Right ventricle myocardium superior (tissue), 1 donor: ENCODE results near the gene GLTPD2. TPM values are rescaled to one million over a fixed set of nuclear protein-coding genes. Genes with fewer than 3 reads are reported as not detected.

Source experiments
- ATAC-seq: fragments of 200-7000 bp; cut with Tn5 transposase; one replicate; pipeline ENCODE4 v1.9.1; 2020; ENCODE audit warnings: mild to moderate bottlenecking; ENCODE audit not compliant: poor library complexity
- DNase-seq: peaks from one replicate; pipeline ENCODE4 v3.0.0-alpha.2; 2020
- intact Hi-C: fragments of 100-400 bp; cut with DNase I; formaldehyde crosslinking; loops from one replicate; pipeline ENCODE4 v1.11.2; 2022
- total RNA-seq: library from RNA; stranded (reverse); fragmentation: NEBNext Ultra II Directional; extraction: Animal tissue kit (Norgen Biotek cat#: 25700); gene quantifications from one replicate; pipeline ENCODE4 v1.2.1, GENCODE V29; 2021
- donor health status: DM: no; HTN: yes; CAD: no; lungs with severe emphysema.

GLTPD2 gene
- total RNA-seq, 1 donor from 2014 or later: not detected

DNA sequence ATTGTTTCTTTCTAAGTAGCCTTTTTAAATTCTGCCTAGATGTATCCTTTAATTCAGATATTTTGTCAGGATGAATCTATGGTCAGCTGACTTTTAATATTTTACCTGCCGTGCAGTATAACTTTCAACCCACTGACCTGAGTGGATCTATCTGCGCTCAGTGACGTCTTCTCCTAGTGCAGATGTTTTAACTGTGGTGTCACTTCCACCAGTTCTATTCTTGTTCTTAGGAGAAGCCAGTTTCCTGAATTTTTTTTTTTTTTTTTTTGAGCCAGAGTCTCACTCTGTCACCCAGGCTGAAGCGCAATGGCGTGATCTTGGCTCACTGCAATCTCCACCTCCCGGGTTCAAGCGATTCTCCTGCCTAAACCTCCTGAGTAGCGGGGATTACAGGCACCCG lies 22.0 kb upstream of the GLTPD2 start:
- intact Hi-C loops: no loop called here
- ATAC-seq: peak; percentile 50
- no peak for DNase-seq

DNA sequence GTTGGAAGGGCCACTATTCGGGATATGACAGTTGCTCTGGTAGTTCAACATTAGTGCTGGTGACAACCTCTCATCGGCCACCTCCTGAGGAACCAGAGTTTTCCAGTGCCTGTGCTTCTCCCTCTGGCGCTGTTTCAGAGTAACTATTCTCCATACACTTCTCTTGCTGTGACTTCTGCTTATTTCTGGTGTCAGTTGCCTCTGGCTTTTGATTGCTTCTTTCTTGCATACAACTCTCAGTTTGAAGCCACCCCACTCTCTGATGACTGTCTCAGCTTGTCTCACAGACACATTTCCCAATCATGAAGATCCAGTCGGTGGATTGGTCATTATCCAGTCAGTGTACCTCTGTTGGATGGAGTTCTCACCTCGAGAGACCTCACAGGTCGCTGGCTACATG lies 20.5 kb upstream of the GLTPD2 start:
- ATAC-seq (no peak), DNase-seq (no peak)
- intact Hi-C loops: no loop called here

DNA sequence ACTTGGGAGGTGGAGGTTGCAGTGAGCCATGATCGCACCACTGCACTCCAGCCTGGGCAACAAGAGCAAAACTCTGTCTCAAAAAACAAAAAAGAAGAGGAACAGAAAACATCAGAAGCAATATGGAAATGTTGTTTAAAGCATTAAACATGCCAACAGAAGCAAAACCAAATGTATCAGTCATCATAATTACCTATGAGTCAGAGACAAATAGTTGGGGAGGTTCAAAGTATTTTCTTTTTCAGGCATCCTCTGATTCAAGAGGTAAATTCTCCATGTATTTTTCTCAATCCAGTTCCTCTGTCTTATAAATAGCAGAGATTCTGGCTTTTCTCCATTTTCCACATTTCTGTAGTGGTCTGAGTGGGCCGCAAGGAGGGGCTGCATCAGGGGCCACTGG lies 19.1 kb upstream of the GLTPD2 start:
- DNase-seq (no peak), ATAC-seq (no peak)
- intact Hi-C loops: no loop called here

DNA sequence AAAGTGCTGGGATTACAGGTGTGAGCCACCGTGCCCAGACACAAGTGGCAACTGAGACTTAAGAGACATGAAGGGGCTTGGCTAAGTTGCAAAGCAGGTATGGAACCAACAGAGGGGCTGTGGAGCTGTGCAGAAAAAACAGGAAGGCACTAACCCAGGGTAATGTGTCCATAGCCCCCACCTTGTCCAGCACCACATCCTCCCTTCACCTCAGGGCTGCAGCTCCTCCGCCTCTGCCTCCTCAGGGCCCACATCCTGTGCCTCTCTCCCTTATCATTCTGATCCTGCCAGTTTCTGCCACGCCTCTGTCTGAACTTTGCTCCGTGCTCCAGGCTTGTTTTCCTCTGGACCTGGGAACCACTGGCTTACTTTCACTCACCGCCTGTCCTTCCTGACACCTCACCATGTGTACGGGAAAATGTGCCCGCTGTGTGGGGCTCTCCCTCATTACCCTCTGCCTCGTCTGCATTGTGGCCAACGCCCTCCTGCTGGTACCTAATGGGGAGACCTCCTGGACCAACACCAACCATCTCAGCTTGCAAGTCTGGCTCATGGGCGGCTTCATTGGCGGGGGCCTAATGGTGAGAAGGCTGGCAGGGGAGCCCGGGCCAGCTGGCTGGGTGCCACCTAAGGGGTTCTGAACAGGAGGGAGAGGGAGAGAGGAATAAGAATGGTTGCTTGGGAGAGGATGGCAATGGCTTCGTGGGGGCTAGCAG lies 17.1 kb upstream of the GLTPD2 start, which contains the start of gene TM4SF5:
Gene TM4SF5, plus strand, starts transcription at position 368 of the 716 bp plus-strand sequence. Its CDS starts 37 bp downstream, at position 405.
- peak; percentile 27 for ATAC-seq
- DNase-seq: no peak
- intact Hi-C loops: no loop called here

DNA sequence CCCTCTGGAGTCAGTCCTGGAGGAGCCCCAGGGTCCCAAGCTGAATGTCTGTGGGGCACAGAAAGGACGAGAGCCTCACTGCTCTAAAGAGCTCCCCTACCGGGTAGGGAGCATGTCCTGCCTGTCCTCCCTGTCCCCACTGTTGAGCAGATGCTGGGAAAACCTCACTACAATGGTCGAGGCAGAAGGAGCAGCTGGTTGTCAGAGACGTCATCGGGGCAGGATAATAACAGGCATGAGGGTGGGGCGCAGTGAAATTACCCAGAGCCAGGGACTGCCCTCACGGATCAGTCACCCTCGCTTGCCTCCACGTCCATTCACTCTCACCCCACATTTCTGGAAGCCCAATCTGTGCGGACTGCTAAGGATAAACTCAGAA lies 16.5 kb upstream of the GLTPD2 start:
- intact Hi-C loops: no loop called here
- no peak for DNase-seq
- no peak for ATAC-seq

DNA sequence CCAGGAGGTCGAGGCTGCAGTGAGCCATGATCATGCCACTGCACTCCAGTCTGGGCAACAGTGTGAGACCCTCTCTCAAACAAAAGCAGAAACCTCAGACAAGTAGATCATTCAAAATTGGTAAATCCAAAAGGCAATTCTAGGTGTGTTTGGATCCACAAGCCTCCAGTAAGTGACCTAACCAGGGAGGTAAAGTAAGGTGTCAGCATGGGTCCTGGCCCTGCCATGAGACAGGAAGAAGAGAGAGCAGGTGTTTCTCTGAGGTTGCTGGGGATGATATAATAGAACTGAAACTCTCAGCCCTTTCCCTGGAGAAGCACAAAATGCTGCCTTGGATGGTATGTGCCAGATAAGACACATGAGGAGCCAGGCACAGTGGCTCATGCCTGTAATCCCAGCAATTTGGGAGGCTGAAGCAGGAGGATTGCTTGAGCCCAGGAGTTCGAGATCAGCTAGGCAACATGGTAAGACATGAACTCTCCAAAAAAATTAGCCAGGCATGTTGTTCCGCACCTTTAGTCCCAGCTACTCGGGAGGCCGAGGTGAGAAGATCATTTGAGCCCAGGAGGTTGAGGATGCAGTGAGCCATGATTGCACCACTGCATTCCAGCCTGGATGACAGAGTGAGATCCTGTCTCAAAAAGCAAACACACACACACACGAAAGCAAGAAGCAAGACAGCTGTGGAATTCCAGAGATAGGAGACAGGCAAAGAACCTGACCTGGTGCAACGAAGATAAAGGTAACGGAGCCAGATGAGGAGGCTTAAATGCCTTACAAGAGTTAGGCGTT lies 10.6 kb upstream of the GLTPD2 start:
- intact Hi-C loops: no loop called here
- ATAC-seq: no peak

DNA sequence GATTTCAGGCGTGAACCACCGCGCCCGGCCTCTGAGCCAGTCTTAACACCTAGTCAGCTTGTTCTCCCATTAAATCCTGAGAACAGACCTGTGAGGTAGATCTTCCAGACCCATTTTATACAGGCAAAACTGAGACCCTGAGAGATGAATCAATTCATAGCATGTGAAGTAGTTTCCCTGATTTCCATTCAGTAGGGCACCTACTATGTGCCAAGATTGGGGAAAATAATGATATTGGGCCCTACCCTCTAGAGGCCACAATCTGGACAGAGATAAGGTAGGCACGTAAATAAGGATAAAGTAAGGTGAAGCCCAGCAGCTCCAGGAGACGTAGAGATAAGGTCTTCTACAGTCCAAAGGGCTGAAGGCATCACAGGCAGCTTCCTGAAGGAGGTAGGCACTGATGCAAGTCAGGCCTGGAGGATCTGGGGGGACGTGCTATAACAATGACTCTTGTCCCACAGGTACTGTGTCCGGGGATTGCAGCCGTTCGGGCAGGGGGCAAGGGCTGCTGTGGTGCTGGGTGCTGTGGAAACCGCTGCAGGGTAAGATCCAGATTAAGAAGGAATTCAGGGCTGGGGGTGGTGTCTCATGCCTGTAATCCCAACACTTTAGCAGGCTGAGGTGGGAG lies 8.3 kb upstream of the GLTPD2 start:
- intact Hi-C loops: loop anchor here (10.0 kb wide), 1 partner anchor 46 kb away; the partner anchor contains the start of genes CXCL16, MED11 and ZMYND15
- ATAC-seq: no peak
- DNase-seq: no peak

More for the DNA sequence above, 10.6 kb upstream of the GLTPD2 start:
- DNase-seq: no peak

DNA sequence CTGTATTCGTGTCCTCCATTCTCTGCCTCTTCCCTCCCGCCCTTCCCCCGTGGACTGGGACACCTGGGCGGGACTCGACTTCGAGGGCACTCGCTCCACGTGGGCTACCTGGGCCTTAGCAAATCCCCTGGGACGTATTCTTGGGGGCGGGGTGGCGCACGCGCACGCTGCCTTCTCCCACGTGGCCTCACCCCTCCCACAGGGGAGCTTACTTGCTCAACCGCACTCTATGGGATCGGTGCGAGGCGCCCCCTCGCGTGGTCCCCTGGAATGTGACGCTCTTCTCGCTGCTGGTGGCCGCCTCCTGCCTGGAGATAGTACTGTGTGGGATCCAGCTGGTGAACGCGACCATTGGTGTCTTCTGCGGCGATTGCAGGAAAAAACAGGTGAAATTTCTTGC lies 6.1 kb upstream of the GLTPD2 start:
- intact Hi-C loops: loop anchor here (10.0 kb wide), 1 partner anchor 48 kb away; the partner anchor contains the start of genes CXCL16, MED11 and ZMYND15
- ATAC-seq (no peak), DNase-seq (peak; percentile 57)

DNA sequence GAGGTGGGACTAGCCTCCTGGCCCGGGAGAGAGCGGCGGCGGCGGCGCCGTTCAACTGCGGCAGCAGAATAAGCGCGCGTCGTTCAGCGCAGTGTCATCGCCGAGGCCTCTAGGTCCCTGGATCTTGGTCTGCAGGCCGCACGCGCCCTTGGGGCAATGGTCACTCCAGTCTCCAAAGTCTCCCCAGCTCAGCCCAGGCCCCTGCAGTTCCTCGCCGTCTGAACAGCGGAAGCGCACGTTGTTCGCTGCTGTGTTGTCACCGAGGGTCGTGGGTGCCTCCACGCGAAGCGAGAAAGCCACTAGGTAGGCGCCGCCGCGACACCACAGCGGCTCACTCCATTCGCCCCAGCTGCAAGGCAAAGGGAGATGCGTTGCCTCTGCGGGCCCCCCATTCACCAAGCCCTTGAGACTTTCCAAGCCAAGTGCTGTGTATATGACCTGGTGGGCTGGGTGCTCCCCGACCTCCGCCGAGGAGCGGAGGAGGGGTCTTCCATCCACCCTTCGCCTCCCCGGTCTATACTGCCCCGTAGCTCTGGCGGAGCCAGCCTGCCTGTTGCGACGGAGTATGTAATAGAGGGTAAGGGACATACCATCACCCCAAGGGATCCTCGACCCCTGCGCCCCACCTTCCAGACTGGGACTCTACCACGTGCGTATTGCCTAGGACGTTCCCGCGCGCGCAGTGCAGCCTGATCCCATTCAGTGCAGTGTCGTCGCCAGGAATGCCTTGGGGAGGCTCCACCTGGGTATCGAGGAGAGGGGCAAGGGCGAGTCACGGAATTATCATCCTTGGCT lies 3.3 kb upstream of the GLTPD2 start:
- intact Hi-C loops: loop anchor here (2.0 to 10.0 kb wide), 2 partner anchors 51 to 103 kb away; partner anchors contain the start of genes CXCL16, MED11 and ZMYND15

DNA sequence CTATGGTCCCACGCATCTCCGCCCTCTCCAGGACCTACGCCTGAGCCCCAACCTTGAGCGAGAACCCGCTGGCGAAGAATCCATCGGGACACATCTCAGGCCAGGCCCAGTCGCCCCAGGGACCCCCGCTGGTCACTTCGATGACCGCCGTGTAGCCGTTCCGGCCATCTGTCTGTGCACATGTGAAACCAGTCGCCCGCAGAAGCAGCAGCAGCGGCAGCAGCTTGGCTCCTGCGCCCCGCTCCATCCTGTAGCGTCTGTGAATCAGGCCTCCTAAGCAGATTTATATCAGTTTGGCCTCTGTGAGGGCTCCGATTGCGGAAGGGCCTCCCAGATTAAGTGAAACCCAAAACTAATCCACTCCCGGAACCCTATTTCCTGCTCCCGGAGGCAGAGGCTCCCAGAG lies 2.7 kb upstream of the GLTPD2 start, which contains the start of gene VMO1:
Gene VMO1, minus strand, starts transcription at position 259 of the 406 bp plus-strand sequence. Its CDS starts 12 bp downstream, at position 247.
- DNase-seq (no peak), ATAC-seq (no peak)
- intact Hi-C loops: loop anchor here (2.0 to 10.0 kb wide), 2 partner anchors 51 to 103 kb away; partner anchors contain the start of genes CXCL16, MED11 and ZMYND15

More for the DNA sequence above, 3.3 kb upstream of the GLTPD2 start:
- no peak for DNase-seq
- ATAC-seq: no peak

DNA sequence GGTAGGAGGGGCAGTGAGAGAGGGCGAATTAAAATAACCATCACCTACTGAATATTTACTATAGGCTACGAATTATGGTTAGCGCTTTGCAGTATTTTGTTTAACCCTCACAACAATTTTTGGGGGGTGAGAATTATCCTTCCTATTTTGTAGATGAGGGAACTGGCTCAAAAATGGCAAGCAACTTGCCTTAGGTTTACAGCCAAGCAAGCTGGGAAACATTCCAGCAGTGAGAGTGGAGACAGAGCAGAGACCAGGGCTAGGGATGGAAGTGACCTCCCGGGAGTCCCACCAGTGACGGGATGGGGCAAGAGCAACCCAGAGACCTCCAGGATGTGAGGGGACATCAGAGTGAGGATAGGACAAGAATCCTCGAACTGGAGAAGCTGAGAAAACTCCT lies 2.2 kb upstream of the GLTPD2 start:
- intact Hi-C loops: loop anchor here (2.0 to 10.0 kb wide), 2 partner anchors 52 to 102 kb away; partner anchors contain the start of genes CXCL16, MED11 and ZMYND15
- no peak for ATAC-seq
- DNase-seq: no peak

DNA sequence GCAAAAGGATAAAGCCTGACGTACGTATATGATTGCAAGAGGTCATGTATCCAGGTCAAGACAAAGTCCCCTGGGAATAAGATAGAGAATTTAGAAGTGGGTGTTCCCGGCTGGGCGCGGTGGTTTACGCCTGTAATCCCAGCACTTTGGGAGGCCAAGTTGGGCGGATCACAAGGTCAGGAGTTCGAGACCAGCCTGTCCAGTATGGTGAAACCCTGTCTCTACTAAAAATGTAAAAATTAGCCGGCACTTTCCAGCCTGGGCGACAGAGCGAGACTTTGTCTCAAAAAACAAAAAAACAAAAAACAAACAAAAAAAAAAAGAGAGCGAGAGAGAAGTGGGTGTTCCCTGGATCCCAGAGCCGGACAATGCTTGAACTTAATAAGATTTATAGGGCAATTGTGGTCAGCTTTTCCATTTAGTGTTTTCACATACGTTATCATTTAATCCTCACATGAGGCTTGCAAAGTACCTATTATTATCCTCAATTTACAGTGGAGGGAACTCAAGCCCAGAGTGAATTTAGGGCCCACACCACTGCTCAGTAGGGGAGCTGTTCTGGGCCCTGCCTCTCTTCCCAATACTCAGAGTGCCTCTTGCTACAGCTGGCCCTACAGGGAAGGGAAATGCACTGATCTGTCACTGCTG lies 481 bp upstream of the GLTPD2 start:
- ATAC-seq (no peak), DNase-seq (no peak)
- intact Hi-C loops: loop anchor here (10.0 kb wide), 1 partner anchor 53 kb away; the partner anchor contains the start of genes CXCL16, MED11 and ZMYND15

DNA sequence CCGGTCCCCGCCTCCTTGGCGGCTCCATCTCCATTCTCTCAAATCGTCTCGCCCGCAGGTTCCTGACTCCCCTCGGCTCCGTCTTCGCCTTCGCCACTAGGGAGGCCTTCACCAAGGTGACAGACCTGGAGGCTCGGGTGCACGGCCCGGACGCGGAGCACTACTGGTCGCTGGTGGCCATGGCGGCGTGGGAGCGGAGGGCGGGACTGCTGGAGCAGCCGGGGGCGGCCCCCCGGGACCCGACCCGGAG lies 862 bp downstream of the GLTPD2 start:
- ATAC-seq (no peak), DNase-seq (no peak)
- intact Hi-C loops: loop anchor here (10.0 kb wide), 1 partner anchor 55 kb away; the partner anchor contains the start of genes CXCL16, MED11 and ZMYND15

DNA sequence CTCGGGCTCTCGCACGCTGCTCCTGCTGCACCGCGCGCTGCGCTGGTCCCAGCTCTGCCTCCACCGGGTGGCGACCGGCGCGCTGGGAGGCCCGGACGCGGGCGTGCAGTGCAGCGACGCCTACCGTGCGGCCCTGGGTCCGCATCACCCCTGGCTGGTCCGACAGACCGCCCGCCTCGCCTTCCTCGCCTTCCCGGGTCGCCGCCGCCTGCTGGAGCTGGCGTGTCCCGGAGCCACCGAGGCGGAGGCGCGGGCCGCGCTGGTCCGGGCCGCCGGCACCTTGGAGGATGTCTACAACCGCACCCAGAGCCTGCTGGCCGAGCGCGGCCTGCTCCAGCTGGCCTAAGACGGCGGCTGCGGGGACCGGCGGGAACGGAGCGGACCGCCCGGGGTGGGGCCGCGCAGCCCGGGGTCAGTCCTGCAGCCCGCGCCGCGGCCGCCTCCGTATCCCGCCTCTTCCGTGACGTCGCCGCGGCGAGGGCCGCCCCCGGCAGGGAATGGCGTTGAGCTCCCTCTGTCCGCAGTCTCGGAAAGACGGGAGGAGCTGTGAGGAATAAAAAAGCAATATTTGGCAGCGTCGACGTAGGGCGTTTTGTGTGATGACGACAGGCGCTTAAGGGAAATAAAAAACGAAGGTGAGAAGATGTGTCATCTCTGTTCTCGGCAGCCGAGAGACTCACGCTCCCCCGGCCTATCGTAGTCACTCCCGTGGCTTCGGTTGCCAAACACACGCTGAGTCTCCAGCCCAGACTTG lies 1.4 kb downstream of the GLTPD2 start:
- ATAC-seq: peak; percentile 97
- intact Hi-C loops: loop anchor here (10.0 kb wide), 1 partner anchor 55 kb away; the partner anchor contains the start of genes CXCL16, MED11 and ZMYND15

DNA sequence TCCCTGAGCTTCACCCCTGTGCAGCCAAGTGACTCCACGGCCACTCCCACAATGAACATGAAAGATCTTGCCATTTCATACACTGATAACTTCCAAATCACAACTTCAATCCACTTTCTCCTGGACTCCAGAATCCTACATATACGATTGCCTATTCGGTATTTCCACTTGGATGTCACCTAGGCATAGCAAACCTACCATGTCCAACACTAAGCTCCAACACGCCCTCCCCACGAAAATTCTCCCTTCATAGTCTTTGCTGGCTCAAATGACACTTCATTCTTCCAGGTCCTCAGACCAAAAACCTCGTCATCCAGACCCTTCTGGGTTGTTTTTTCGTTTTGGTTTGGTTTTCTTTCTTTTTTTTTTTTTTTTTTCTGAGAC lies 1.9 kb downstream of the GLTPD2 start:
- ATAC-seq (no peak), DNase-seq (no peak)
- intact Hi-C loops: no loop called here

More for the DNA sequence above, 1.4 kb downstream of the GLTPD2 start:
- DNase-seq: peak; percentile 91

DNA sequence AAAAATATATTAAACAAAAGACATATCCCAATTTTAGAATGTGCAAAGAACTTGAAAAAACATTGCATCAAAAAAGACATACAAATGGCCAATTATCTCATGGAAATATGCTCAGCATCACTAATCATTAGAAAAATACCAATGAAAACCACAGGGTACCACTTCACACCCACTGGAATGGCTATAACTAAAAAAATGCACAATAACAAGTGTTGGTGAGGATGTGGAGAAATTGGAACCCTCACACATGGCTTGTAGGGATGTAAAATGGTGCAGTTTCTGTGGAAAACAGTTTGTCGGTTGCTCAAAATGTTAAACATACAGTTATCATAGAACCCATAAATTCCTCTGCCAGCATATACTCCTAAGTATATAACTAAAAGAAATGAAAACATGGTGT lies 6.4 kb downstream of the GLTPD2 start:
- ATAC-seq: no peak
- DNase-seq: no peak
- intact Hi-C loops: loop anchor here (5.0 kb wide), 1 partner anchor 42 kb away; no protein-coding TSS in a partner anchor

DNA sequence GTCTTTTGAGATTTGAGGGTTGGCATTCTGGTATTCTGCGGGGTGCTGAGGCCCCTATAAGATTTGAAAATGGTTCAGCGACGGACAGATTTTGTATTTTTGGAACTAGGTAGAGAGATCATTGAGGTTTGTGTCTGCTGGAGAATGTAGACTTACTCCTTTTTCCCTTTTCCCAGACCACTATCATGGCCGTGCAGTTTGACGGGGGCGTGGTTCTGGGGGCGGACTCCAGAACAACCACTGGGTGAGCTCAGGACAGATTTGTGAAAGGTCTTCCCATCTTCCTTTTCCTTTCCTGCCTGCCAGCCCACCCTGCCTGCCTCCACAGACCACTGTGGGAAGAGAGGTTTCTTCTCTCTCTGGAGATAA lies 7.8 kb downstream of the GLTPD2 start:
- ATAC-seq: peak; percentile 21
- intact Hi-C loops: loop anchor here (5.0 kb wide), 1 partner anchor 41 kb away; no protein-coding TSS in a partner anchor
- DNase-seq: no peak
